HG02840 (cell line): ENCODE data around the gene PDCD1.
"Not testable (repeated sequence)": the region's sequence is repeated elsewhere in the genome, so short reads cannot be mapped to it uniquely, and the experiment has no call there.

Source experiments
- ATAC-seq: cut with Tn5 transposase; IDR thresholded peaks from one replicate; pipeline ENCODE4 v1.9.1; 2021; ENCODE audit warnings: mild to moderate bottlenecking, moderate library complexity, moderate number of reproducible peaks; ENCODE audit not compliant: unreplicated experiment, low FRiP score

The PDCD1 gene

DNA sequence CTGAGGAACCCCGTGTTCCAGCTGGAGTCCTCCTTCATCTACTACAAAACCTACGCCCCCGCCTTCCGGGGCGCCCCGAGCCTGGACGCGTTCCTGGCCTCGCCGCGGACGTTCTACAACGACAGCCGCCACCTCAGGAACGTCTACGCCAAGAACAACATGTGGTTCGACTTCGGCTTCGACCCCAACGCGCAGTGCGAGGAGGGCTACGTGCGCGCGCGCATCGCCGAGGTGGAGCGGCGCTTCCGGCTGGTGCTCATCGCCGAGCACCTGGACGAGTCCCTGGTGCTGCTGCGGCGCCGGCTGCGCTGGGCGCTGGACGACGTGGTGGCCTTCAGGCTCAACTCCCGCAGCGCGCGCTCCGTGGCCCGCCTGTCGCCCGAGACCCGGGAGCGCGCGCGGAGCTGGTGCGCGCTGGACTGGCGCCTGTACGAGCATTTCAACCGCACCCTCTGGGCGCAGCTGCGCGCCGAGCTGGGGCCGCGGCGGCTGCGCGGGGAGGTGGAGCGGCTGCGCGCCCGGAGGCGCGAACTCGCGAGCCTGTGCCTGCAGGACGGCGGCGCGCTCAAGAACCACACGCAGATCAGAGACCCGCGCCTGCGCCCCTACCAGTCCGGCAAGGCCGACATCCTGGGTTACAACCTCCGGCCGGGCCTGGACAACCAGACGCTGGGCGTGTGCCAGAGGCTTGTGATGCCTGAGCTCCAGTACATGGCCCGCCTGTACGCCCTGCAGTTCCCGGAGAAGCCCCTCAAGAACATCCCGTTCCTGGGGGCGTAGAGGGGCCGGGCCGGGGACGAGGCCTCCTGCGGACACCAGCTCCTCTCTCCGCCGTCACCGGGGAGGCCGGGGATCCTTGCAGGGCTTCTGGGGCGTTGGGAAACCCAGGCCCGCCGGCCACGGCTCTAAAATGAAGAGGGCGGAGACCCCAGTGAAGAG, 55.0 kb downstream of the PDCD1 start:
- no peak for ATAC-seq

DNA sequence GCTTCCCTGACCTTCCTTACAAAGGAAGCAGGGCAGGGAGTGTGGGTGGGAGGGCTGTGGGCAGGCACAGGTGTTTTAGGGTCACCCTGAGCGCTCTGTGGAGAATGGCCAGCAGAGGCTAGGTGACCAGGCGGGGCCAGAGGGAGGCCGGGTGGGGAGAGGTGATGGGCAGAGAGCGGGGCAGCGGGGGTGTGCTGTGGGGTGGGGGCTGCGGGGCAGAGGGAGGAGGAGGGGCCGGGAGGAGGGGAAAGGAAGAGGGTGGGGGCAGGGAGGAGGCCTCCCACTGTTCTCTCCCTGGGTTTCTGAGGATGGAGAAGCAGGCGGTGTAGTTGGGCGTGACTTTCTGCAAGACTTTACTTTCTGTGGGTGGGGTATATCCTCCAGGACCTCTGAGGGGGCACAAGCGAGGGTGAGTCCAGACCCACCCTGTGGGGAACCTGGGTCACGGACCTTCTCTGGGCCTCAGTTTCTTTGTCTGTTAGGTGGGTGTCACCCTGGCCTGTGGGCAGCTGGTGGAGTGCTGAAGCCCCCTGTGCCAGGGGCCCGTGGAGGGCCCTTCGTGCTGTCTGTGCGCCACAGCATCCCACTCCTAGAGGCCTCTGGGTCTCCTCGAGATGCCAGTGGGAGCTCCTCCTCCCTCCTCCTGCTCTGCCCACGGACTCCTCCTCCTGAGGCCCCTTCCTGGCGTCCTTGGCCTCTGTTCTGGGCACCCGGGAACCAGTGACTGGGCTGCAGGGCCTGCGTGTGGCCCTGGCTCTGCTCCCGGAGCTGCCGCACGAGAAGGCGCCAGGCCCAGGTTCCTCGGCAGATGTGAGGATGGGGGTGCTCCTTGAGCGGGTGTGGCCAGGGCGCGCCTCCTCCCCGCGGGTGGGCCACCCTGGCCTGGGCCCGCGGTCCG, 56.0 kb downstream of the PDCD1 start:
- no peak for ATAC-seq

DNA sequence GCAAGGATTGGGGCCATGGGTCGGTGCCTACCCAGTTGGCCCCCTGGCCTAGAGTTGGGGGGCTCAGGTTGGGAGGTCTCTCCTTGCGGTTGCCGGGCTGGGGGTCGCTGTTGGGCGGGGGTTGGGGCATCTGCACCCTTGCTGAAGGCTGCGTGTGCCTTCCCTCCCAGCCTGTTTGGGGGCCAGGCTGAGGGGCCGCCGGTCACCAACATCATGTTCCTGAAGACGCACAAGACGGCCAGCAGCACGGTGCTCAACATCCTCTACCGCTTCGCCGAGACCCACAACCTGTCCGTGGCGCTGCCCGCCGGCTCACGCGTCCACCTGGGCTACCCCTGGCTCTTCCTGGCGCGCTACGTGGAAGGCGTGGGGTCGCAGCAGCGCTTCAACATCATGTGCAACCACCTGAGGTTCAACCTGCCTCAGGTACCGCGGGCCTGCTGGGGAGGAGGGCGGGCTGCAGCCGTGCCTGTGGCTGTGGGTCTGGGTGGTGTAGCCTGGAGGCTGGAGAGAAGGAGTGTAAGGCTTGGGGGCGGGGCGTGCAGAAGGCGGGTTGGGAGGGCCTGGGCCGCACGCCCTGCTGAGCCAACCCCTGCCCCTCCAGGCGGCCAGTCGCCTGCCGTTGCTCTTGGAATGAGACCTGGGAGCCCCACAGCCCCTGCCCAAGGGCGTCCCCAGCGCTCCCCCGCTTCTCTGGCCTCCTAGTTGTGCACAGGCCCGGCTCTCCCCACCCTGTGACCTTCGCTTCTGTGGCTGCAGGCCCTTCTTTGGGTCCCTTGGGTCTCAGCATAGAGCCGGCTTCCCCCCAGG, 56.9 kb downstream of the PDCD1 start:
- ATAC-seq: no peak

DNA sequence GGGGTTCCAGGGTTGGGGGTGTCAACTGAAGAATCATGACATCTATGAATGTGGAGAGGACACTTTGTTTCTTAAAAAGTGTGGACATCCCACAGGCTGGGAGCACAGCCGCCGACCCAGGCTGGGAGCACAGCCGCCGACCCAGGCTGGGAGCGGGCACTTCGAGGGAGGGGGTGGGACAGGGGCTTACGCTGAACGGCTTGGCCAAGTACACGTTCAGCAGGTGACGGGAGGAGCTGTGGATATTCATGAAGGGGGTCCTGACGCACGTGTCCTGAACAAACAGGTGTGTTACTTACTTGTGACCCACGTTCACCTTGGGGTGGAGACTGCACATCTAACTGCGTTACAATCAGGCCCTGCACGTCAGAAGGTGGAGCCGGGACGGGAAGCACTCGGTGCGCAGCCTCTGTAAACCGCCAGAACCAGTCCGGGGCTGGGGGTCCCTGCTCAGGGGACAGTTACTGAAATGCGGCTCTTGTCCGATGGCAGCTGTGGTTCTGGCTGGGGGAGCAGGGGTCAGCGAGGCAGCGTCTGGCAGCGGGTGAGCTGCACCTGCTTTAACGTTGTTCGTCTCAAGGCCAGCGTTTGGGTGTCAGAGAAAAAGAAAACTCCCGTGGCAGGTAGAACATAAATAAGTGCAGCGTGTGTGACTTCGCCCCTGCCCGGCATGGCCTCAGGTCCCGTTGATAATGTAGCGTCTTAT, 58.3 kb downstream of the PDCD1 start:
- ATAC-seq: not testable (repeated sequence)
